ENCODE results near the gene FUZ.

Gene FUZ, protein sequence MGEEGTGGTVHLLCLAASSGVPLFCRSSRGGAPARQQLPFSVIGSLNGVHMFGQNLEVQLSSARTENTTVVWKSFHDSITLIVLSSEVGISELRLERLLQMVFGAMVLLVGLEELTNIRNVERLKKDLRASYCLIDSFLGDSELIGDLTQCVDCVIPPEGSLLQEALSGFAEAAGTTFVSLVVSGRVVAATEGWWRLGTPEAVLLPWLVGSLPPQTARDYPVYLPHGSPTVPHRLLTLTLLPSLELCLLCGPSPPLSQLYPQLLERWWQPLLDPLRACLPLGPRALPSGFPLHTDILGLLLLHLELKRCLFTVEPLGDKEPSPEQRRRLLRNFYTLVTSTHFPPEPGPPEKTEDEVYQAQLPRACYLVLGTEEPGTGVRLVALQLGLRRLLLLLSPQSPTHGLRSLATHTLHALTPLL

DNA sequence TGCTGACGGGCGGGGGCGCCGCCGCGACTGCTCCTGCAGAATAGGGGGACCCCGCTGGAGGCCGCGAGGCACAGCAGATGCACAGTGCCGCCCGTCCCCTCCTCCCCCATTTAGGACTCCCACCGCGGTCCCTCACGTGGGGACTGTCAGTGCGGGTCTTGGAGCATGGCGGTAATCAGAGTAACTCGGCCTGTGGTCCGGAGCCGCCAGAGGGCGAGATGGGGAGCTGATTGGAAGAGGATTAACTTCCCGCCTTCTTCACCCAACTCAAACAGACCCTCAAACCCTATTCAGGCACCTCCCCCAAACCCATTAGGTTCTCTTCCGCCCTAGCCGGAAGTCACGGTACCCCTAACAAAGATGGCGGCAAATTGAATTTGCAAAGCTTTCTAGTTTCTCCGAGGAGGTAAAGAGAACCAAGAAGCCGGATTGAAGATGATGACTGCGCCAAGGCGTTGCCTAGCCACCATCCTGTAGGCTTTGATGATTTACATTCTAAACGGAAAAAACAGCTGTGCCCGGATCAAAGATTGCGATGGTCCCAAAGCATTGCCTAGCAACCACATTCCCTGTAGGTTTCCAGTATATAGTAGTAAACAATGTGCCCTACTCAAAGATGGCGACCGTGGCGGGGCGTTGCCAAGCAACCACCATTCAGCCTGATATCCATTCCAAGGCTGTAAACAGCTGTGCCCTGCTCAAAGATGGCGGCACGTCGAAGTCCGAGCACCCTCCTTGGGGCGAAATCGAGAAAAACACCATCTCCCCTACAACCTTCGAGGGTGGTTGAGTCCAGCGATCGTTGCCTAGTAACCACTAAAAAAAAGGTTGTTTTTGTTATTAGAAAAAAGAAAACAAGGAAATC, at the start of gene FUZ:
FUZ (minus strand) TSS at position 296 of the 865 bp plus-strand sequence; CDS start at position 110, 186 bp downstream.
- DNase-seq, result peak; percentile 99

DNA sequence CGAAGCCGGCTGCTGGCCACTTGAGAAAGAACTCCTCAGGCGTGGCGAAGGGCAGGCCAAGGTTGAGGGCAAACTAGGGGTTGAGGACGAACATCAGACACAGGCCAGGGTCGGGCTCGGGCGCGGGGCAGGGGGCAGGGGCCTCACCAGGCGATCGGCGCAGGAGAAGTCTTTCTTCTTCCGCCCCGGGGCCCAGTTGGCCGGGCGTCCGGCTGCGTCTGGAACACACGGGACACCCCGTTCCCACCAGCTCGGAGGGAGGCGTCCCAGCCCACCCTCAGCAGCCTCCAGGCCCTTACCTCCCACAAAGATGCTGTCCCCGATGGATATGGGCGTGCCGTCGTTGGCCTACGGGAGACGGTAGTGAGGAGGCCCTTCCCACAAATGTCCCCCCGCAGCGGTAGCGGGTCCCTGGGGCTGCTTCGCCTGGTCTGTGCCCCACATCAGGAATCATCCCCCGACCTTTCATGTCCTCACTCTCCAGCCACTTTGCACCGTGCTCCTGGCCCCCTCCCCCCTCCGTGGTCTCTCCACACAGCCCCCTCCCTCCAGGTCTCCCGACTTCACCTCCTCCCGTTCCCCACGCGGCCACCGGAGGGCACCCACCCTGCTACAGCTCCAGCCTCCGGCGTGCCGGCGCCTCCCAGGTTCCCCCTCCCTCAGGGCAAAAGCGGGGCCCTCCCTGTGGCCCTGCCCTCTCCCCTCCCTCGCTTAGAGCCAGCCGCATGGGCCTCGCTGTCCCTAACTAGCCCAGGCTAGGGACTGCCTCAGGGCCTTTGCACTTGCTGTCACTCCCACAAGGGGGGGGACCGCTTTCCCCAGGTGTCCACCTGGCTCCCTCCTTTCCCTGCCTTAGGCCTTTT, 49.5 kb upstream of the FUZ start:
- DNase-seq, result peak; percentile 59

DNA sequence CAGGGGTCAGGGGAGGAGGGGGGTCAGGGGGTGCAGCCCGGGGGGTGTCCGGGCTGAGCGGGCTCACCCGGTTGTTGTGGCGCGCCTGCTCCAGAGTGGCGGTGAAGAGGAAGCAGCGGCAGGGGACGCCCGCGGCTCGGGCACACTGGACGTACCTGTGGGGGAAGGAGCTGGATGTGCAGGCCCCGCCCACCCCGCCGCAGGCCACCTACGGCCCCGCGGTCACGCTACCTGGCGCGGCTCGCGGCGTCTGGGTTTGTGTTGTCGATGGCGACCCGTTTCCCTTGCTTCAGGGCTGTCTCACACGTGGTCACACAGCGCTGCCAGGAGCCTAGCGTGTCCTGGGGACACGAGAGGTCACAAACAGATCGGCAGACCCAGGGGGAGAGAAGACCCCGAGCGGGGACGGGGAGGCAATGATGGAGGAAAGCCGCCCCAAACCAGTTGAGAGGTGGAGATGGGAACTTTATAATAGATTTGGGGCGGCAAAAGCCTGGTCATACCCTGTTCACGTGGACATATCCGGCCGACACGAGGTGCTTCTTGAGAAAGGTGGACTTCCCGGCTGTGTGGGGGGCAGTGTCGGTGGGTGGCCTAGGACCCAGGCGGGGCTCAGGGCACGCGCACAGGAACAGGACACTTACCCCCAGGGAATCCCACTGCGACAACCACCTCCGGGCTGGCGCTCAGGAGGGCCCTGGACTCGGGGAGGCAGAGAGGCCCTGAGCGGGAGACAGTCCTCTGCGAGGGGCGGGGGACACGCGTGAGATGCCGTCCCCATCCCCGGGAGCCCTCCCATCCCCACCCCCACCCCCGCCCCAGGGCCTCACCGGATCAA, 48.7 kb upstream of the FUZ start:
- DNase-seq, result no peak

DNA sequence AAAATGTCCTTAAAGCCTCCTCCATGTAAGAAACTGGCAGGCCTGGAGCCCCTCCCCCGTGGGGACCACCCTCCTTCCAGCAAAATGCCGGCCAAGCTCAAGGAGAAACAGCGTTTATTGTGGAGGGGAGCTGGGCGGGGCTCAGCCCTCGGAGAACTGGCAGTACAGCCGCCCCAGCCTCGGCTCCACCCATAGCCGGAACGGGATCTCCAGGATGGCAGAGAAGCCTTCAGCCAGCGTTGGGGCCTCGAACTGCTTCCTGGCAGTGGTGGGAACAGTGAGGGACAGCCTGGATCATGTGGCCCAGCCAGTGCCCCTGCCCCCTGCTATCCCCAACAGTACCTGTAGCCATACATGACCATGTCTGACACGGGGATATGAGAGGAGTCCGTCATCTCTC, 48.0 kb upstream of the FUZ start:
- DNase-seq, result no peak

DNA sequence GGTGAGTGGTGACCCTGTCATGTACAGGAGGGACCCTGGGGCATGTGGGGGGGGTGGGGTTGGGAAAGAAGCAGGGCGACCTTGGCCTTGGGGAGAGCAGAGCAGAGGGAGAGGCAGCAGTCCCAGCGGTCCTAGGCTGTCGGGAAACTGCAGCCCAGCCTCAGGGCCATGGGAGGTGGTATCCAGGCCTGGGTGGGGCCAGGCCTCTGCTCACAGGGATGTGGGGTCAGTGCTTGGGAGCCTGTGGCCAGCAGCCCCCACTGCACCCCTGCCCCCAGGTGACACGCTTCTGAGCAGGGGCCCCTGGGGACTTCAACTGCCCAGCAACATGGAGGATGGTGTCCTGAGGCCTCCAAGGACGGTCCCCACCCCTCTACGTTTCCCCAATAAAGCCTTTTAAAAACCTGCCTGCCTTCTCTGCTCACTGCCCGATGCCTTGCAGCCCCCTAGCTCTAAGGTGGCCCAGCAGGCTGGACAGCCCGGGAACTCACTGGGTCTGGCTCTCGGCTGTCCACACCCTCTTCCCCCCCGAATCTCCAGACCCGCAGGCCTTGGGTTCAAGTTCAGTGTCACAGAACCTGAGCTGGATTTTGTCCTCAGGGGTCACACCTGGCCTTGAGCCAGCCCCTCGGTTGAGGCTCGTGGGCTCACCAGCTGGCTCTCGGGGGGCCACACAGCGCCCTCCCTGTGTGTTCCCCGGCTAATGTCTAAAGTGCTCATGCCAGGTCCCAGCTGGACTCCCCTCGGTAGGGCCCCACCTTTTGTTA, 47.4 kb upstream of the FUZ start:
- DNase-seq, result no peak

DNA sequence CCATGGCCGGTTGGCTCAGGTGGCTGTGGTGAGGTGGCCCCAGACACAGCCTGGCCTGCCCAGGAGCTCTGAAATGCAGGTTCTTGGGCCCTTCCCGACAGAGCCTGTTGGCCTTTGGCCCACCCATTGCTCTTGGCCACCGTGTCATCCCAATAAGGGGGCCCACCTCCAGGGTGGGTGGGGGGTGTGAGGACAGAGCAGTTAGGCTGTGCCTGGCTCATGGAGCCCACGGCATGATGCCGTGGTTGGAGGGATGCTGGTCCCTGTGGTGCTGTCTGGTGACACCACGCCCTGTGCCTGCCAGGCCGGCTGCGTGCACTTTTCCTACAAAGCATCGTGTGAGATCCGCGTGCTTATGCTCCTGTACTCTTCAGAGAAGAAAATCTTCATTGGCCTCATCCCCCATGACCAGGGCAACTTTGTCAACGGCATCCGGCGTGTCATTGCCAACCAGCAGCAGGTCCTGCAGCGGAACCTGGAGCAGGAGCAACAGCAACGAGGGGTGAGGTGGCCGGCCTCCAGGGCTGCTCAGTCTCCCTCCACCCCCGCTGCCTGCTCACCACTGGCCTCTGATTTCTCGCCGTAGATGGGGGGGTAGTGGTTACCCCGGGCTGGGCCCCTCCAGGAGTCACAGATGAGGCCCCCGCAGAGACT, 46.7 kb upstream of the FUZ start:
- no peak for DNase-seq

DNA sequence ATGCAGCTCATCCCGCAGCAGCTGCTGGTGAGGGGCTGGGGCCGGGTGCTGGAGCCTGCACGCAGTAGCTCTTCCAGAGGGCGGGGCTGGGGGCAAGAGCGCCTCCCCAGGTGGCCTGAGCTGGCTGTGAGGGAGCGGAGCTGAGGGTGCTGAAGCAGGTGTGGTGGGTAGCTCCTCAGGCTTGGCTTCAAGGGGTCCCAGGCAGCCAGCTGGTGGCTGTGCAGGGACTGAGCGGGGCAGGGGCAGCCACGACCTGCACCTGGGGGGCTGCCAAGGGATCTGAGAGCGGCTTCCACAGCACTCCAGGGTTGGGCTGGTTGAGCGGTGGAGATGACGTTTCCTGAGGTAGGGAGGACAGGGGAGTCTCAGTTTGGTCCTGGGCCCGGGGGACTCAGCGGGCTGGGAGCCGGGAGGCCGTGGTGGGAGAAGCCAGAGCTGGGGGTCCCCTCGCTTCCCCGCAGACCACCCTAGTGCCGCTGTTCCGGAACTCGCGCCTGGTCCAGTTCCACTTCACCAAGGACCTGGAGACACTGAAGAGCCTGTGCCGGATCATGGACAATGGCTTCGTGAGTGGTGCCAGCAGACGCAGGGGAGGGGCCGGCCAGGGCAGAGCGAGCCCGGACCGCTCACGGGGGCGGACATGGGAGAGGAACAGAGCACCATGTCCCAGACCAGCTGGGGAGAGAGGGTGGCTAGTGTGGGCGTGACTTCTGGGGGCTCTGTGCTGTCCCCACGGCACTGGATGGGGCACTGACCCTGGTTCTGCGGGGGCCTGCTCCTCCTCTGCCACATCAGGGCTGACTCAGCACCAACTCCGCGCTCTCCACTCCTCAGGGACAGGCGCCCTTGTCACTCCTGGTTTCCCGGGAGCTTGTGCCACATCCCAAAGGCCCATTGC, 45.2 kb upstream of the FUZ start:
- no peak for DNase-seq

DNA sequence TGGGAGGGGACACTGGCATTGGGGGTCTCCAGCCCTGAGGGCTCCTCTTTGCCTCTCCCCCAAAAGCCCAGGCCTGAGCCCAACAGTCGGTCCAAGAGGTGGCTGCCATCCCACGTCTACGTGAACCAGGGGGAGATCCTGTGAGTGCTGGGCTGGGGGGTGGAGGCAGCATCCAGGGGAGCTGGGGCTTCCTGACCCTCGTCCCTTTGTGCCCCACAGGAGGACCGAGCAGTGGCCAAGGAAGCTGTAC, 44.7 kb upstream of the FUZ start:
- no peak for DNase-seq

DNA sequence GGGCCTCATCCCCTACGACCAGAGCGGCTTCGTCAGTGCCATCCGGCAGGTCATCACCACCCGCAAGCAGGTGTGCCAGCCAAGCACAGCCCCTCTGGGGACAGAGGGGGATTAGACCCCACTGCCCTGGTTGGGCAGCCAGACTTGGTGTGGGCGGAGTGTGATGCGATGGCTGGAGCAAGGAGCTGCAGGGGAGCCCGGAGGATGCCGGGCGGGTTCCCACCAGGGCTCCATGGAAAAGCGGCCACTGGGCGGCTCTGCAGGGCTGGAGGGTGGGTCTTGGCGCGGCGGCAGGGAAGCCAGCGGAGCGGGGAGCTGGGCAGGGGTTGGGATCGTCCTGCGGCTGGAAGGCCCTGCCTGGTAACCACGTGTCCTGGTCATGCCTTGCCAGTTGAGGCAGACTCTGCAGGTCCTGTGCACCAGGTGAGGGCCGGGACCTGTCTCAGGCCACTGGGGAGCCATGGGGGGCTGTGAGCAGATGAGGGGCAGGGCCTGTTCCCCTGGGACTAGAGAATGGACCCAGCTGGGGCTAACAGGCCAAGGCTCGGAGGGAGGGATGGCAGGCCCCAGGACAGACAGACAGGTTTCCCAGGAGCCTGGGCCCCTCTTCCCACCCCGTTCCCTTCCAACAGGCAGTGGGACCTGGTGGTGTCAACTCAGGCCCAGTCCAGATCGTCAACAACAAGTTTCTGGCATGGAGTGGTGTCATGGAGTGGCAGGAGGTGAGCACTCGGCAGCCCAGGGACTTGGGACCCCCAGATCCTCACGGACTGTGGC, 44.2 kb upstream of the FUZ start:
- no peak for DNase-seq

DNA sequence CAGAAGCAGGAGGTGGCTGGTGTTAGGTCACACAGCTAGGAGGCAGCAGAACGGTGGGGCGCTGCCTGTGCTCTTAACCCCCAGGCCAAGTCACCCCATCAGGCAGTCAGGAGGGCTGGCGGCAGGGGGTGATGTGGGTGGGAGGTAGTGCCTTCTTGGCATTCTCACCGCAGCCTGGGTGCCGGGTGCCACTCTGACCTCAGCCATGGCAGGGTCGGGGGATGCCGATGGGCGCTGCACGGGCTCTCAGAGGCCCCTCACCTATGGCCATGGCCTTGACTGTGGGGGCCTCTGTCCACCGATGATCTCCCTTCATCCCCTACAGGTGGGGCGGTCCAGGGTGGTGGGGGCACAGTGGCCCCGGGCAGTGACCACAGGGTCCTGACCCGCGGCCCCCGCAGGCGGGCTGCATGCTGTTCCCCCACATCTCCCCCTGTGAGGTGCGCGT, 43.5 kb upstream of the FUZ start:
- DNase-seq, result no peak

DNA sequence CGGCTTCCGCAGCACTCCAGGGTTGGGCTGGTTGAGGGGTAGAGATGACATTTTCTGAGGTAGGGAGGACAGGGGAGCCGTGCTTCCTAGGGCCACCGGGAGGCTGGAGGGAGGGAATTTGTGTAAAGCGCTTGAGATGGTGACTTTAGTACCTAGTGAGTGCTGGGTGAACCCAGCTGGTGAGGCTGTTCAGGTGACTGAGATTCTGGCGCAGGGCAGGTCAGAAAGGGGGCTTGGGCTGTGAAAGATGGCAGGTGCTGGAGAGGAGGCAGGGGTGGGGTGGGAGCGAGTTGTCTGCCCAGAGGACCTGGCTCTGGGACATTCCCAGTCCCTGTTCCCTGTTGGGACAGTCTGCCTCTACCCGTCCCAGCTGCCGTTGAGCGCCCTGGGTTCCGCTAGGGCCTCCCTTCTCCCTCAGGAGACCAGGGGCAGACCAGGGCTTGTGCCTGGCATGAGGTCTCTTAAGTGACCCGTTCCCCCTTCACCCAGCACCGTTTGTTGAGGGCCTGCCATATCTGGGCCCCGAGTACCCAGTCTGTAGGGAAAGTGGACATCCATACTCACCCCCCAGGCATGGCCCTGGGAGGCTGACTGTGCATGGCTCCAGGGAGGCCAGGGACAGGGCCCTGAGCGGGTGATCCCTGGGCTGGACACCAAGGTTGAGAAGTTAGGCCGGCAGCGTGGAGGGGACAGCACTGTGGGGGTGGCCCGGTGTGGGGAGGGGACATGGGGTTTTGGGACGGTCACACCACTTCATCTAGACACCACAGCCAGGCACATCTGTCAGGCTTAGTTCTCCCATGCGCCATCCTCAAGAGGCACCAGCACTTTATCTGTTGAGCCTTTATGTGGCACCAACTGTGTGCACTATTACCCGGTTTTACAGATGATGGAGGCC, 42.8 kb upstream of the FUZ start:
- DNase-seq, result no peak

DNA sequence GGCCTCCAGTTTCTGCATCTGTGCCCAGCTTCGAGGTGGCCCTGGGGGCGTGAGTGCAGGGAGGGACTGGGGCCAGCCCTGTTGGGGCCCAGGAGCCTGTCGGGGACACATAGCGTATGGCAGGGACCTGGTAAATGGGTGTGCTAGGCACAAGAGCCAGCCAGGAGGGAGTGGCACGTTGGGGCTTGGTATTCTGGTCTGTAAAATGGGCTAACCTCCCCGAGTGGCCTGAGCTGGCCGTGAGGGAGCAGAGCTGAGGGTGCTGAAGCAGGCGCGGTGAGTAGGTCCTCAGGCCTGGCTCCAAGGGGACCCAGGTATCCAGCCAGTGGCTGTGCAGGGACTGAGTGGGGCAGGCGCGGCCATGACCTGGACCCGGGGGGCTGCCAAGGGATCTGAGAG, 42.2 kb upstream of the FUZ start:
- DNase-seq, result no peak

DNA sequence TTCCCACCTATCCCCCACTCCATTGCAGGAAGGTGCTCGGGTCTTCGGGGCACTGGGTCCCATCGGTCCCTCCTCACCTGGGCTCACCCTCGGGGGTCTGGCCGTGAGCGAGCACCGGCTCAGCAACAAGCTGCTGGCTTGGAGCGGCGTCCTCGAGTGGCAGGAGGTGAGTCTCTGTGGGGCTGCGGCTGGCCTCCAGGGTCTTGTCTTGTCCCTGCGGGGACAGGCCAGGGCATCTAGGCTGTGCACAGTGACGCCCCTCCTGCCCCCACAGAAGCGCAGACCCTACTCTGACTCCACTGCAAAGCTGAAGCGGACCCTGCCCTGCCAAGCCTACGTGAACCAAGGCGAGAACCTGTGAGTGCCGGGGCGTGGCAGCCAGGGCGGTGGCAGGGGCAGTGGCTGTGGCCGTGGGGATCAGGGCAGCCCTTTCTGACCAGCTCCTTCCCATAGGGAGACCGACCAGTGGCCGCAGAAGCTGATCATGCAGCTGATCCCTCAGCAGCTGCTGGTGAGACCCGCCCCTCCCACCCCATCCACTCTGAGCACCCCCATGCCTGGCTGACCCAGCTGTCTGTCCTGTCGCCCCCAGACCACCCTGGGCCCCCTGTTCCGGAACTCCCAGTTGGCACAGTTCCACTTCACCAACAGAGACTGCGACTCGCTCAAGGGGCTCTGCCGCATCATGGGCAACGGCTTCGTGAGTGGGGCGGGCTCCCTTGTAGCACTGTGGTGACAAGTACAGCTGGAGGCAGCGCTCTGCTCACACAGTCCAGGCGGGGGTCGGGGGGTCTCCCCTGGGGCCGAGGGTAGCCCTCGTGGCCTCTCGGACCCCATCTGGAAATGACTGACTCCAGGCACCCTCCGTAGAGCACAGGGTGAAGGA, 41.5 kb upstream of the FUZ start:
- DNase-seq, result no peak

DNA sequence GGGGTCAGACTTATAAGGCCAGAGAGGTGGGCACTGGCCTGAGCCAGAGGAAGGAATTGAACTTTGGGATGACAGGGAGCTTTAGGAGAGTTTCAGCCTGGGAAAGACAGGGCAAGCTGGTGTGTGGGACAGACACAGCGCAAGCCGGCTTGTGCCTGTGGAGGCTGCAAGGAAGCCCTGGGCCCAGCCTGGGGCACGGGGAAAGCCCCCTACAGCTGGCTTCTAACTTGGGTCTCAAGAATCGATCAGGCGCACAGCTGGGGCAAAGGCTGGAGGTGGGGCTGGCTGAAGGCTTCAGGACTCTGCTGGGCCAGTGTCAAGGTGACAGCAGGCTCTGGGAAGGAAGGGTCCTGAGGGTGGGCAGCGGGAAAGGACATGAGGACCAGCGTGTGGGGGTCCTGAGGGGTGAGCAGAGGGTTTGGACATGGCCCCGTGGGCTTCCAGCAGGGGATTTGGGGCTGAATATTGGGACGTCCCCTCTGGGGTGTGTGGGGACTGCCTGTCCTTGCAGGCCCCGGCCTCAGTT, 40.8 kb upstream of the FUZ start:
- DNase-seq, result no peak

DNA sequence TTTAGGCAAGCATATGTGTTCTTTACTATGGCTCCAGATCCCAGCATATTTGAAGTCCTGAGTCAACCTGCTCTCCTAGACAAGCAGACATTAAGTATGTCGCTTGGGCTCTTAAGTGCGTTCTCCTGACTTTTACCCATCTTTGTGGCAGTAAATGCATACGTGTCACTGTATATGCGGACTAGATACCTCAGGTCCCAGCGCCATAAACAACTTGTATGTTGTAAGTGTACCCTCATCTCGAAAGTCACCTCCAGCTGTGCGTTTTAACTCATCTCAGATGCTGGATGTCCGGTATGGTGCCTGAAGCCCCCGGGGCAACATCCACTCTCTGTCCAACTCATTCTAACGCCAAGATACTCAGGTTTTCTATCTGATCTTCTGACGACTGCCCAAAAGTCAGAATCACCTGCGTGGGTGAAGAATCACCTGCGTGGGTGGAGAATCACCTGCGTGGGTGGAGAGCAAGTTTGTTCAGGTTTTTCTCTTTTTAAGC, 39.6 kb upstream of the FUZ start:
- DNase-seq, result no peak

DNA sequence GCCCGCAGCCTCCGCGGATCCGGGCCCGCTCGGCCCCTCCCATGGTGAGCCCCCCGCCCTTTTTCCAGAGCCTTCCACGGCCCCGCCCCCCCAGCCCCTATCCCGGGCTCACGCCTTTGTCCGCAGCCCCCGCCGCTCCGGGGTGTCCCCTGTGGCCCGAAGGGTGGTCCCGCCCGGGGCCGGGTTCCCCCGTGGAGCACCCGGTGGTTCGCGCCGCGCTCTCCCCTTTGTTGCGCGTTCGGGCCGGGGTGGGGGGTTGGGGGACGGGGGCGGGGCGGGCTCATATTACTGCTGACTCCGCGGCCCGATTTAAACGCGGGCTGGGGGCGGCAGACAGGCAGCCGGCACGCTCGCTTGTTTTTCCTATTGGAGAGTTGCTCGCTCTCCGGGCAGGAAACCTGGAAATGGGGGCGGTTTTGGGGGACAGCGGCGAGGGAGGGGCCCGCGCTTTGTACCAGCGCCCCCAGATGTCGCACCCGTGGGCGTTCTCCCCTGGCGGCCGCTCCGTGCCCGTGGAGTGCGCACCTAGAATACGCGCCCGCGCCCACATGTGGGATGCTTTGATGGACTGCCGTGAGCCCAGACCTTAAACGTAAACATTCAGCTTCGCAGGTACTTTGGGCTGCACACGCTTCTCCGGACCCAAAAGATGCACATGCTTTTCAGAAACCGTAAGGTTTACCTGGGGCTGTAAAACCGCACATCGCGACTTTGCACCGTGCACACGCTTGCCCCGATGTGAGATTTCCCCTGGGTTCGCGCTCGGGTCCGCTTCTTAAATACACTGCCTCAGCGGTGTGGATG, 38.6 kb upstream of the FUZ start:
- no peak for DNase-seq

All from hematopoietic multipotent progenitor cell treated with erythropoietin and hydrocortisone succinate and interleukin-3 and kit ligand, for 6 days (in vitro differentiated cells).